Ishikawa (cell line): ENCODE results near the gene IL1F10.

Source experiments
- CEBPB ChIP-seq: IDR thresholded peaks from 2 replicates; pipeline ENCODE4 v1.6.1; 2012
- CREB1 ChIP-seq: IDR thresholded peaks from 2 replicates; pipeline ENCODE4 v1.6.1; 2012; ENCODE audit warnings: low read depth
- EGR1 ChIP-seq: IDR thresholded peaks from 2 replicates; pipeline ENCODE4 v1.6.1; 2012
- EP300 ChIP-seq: IDR thresholded peaks from 2 replicates; pipeline ENCODE4 v1.6.1; 2012; ENCODE audit warnings: borderline replicate concordance
- FOXM1 ChIP-seq: IDR thresholded peaks from 2 replicates; pipeline ENCODE4 v1.6.1; 2012; ENCODE audit warnings: low read depth, borderline replicate concordance
- MAX ChIP-seq: IDR thresholded peaks from 2 replicates; pipeline ENCODE4 v1.6.1; 2012
- NFIC ChIP-seq: IDR thresholded peaks from 2 replicates; pipeline ENCODE4 v1.6.1; 2012
- RAD21 ChIP-seq: IDR thresholded peaks from 2 replicates; pipeline ENCODE4 v1.6.1; 2012; ENCODE audit warnings: low read depth
- REST ChIP-seq: IDR thresholded peaks from 2 replicates; pipeline ENCODE4 v1.6.1; 2012; ENCODE audit warnings: low read depth, mild to moderate bottlenecking
- TAF1 ChIP-seq: IDR thresholded peaks from 2 replicates; pipeline ENCODE4 v1.6.1; 2012; ENCODE audit warnings: low read depth, mild to moderate bottlenecking
- TCF12 ChIP-seq: IDR thresholded peaks from 2 replicates; pipeline ENCODE4 v1.6.1; 2012; ENCODE audit warnings: low read depth
- TEAD4 ChIP-seq: IDR thresholded peaks from 2 replicates; pipeline ENCODE4 v1.6.1; 2012
- USF1 ChIP-seq: IDR thresholded peaks from 2 replicates; pipeline ENCODE4 v1.6.1; 2012
- YY1 ChIP-seq: IDR thresholded peaks from 2 replicates; pipeline ENCODE4 v1.6.1; 2012; ENCODE audit warnings: low read depth
- ZBTB7A ChIP-seq: IDR thresholded peaks from 2 replicates; pipeline ENCODE4 v1.6.1; 2012; ENCODE audit warnings: low read depth

The IL1F10 gene

GRCh38 chr2:113073325-113073834 is 5.6 kb downstream of the IL1F10 start:
- TF ChIP-seq EGR1 (no peak), NFIC (no peak), TEAD4 (no peak), TAF1 (no peak), REST (no peak), CEBPB (no peak), MAX (no peak), FOXM1 (no peak), RAD21 (no peak), ZBTB7A (no peak), YY1 (no peak)

- TF ChIP-seq ZBTB7A = no peak
- no peak for TF ChIP-seq CREB1
- no peak for TF ChIP-seq USF1
- no peak for TF ChIP-seq CEBPB
- TF ChIP-seq REST = no peak
- no peak for TF ChIP-seq EP300
- TF ChIP-seq TEAD4 = no peak
- TF ChIP-seq FOXM1 = no peak
- no peak for TF ChIP-seq TCF12
Observed at GRCh38 chr2:113075030-113075429, 7.3 kb downstream of the IL1F10 start.

DNA sequence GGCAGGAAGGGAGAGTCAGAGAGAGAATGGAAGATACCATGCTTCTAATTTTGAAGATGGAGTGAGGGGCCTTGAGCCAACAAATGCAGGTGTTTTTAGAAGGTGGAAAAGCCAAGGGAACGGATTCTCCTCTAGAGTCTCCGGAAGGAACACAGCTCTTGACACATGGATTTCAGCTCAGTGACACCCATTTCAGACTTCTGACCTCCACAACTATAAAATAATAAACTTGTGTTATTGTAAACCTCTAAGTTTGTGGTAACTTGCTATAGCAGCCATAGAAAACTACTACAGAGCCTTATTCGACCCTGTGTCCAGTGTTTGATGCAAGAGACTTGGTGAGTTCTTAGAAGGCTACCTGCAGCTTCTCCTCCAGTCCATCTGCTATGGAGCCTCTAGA is 7.8 kb downstream of the IL1F10 start:
- no peak for TF ChIP-seq TAF1
- no peak for TF ChIP-seq TEAD4
- TF ChIP-seq REST = no peak
- TF ChIP-seq CEBPB = no peak
- no peak for TF ChIP-seq CREB1
- no peak for TF ChIP-seq TCF12
- no peak for TF ChIP-seq ZBTB7A
- no peak for TF ChIP-seq NFIC
- TF ChIP-seq YY1 = no peak
- TF ChIP-seq RAD21 = no peak
- no peak for TF ChIP-seq EGR1
- no peak for TF ChIP-seq MAX
- no peak for TF ChIP-seq EP300
- no peak for TF ChIP-seq USF1
- no peak for TF ChIP-seq FOXM1

DNA sequence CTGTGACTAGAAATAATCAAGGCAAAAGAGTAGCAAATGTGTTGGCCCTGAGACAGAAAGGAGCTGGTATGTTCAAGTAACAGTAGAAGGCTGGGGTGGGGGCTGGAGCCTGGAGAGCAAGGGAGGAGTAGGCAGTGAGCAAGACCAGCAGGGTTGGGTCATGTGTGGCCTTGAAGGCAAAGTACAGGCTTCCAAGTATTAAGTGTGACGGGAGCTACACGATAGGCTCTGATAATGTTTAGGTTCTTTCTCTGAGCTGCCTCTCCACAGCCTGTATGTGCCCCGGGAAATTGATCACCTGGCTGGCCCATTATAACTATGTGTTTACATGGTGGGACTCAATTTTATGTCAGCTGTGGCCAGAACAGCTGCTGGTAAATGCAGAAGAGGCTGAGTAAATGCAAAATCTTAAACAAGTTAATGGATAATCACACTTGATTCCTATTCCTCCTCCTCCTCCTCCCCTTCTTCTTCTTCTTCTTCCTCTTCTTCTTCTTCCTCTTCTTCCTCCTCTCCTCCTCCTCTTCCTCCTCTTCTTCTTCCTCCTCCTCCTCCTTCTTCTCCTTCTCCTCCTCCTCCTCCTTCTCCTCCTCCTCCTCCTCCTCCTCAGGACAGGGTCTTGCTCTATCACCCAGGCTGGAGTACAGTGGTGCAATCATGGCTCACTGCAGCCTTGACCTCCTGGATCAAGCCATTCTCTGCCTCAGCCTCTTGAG is 9.3 kb downstream of the IL1F10 start:
- TF ChIP-seq TCF12 (no peak), FOXM1 (no peak), CEBPB (no peak), YY1 (no peak), MAX (no peak), NFIC (no peak), TAF1 (no peak), USF1 (no peak), ZBTB7A (no peak), REST (no peak), TEAD4 (no peak), EP300 (no peak), EGR1 (no peak), CREB1 (no peak)
